GM12878 (cell line): Measurements from ENCODE around the gene GRIK4.

Source experiments
- BHLHE40 ChIP-seq, 2 experiments: fragments of 450-650 bp in 1 of 2; IDR thresholded peaks; 2 replicates each; pipeline ENCODE4 v1.6.1; 2011 to 2017; ENCODE audit warnings: low read depth in 2 of 2, borderline replicate concordance in 1 of 2, improper control_type of control experiment in 1 of 2, low read length in 1 of 2, mild to moderate bottlenecking in 1 of 2
- CBFB ChIP-seq: IDR thresholded peaks from 2 replicates; pipeline ENCODE4 v1.6.1; 2016; ENCODE audit warnings: antibody characterized with exemption, low read depth
- CBX3 ChIP-seq: fragments of 200-600 bp; sonication (generic); IDR thresholded peaks from 2 replicates; pipeline ENCODE4 v1.6.1; 2016; ENCODE audit warnings: low read depth, borderline replicate concordance
- CTCF ChIP-seq, 3 experiments: IDR thresholded peaks in 2 of 3; conservative IDR thresholded peaks in 1 of 3; 2 replicates each; pipeline ENCODE4 v1.5.1; 2011; ENCODE audit warnings: low read depth in 3 of 3, low read length in 3 of 3, mild to moderate bottlenecking in 3 of 3, control low read depth in 2 of 3, moderate library complexity in 2 of 3, inconsistent platforms in 1 of 3, mixed read lengths in 1 of 3; ENCODE audit not compliant: control insufficient read depth in 2 of 3, insufficient read depth in 1 of 3; ENCODE audit errors: extremely low read depth in 1 of 3
- EP300 ChIP-seq, 2 experiments: fragments of 150-350 bp in 1 of 2; IDR thresholded peaks; 2 replicates each; pipeline ENCODE4 v1.6.1; 2011 to 2012; ENCODE audit warnings: low read depth in 2 of 2, low read length in 2 of 2, borderline replicate concordance in 1 of 2, improper control_type of control experiment in 1 of 2, inconsistent platforms in 1 of 2; ENCODE audit not compliant: control insufficient read depth in 1 of 2
- EZH2 ChIP-seq: IDR thresholded peaks from 2 replicates; pipeline ENCODE4 v1.6.1; 2012; ENCODE audit warnings: low read depth, mild to moderate bottlenecking, control low read depth, inconsistent platforms, low read length, borderline replicate concordance; ENCODE audit not compliant: control insufficient read depth
- HDGF ChIP-seq: fragments of 450-650 bp; IDR thresholded peaks from 2 replicates; pipeline ENCODE4 v1.6.1; 2016; ENCODE audit warnings: antibody characterized with exemption
- IKZF1 ChIP-seq: fragments of 450-650 bp; conservative IDR thresholded peaks from 2 replicates; pipeline ENCODE4 v1.6.1; 2017; ENCODE audit warnings: antibody characterized with exemption, mild to moderate bottlenecking
- MYC ChIP-seq: IDR thresholded peaks from 2 replicates; pipeline ENCODE4 v1.6.1; 2011; ENCODE audit warnings: mild to moderate bottlenecking, low read length, moderate library complexity, inconsistent platforms; ENCODE audit not compliant: insufficient read depth, insufficient replicate concordance, insufficient read length, severe bottlenecking
- NFYA ChIP-seq: IDR thresholded peaks from 2 replicates; pipeline ENCODE4 v1.6.1; 2011; ENCODE audit warnings: low read depth, mild to moderate bottlenecking, low read length, improper control_type of control experiment, borderline replicate concordance
- POLR2A ChIP-seq: IDR thresholded peaks from 2 replicates; pipeline ENCODE4 v1.6.1; 2011; ENCODE audit warnings: low read depth, mild to moderate bottlenecking, low read length
- REST ChIP-seq: IDR thresholded peaks from 2 replicates; pipeline ENCODE4 v1.6.1; 2012; ENCODE audit warnings: mild to moderate bottlenecking, low read depth, low read length

- TF ChIP-seq MYC (no peak), IKZF1 (no peak), CTCF (IDR thresholded peaks at IDR 0.05 in 2 of 3, conservative IDR thresholded peaks at IDR 0.05 in 1 of 3; ENCODE audit: control insufficient read depth in 2 of 3, extremely low read depth in 1 of 3, insufficient read depth in 1 of 3, low read depth in 3 of 3, low read length in 3 of 3) (no peak), REST (no peak), POLR2A (no peak), EP300 (IDR thresholded peaks at IDR 0.05; ENCODE audit: borderline replicate concordance in 1 of 2, control insufficient read depth in 1 of 2, low read depth in 2 of 2, low read length in 2 of 2) (no peak), HDGF (no peak), BHLHE40 (IDR thresholded peaks at IDR 0.05; ENCODE audit: borderline replicate concordance in 1 of 2, low read depth in 2 of 2, low read length in 1 of 2) (no peak), CBFB (no peak), EZH2 (no peak), CBX3 (no peak), NFYA (no peak)
Observed at GRCh38 chr11:120523196-120523595, 11.6 kb downstream of the GRIK4 start.
